HAP-1 (cell line): ENCODE measurements around the gene CD248.
A peak's percentile ranks its signal among the peaks of the same experiment; 100 is the strongest.
"Not testable (repeated sequence)": the region's sequence is repeated elsewhere in the genome, so short reads cannot be mapped to it uniquely, and the experiment has no call there.

ENCODE experiments used
- DNase-seq, 2 experiments: peaks; one replicate each; pipeline ENCODE4 v3.0.0-alpha.2; 2016 to 2020; ENCODE audit warnings: low spot score in 2 of 2
- H3K27me3 ChIP-seq: fragments of 250-450 bp; sonication (Bioruptor Pico); 2 replicates; pipeline ENCODE4 v1.5.1; 2020; ENCODE audit warnings: low read depth, mild to moderate bottlenecking, moderate library complexity
- H3K36me3 ChIP-seq: fragments of 250-450 bp; sonication (Bioruptor Pico); replicated peaks from 2 replicates; pipeline ENCODE4 v1.5.1; 2020; ENCODE audit warnings: mild to moderate bottlenecking
- H3K4me1 ChIP-seq: fragments of 250-450 bp; sonication (Bioruptor Pico); 2 replicates; pipeline ENCODE4 v1.5.1; 2020; ENCODE audit warnings: mild to moderate bottlenecking
- H3K4me3 ChIP-seq: fragments of 250-450 bp; sonication (Bioruptor Pico); 2 replicates; pipeline ENCODE4 v1.5.1; 2020; ENCODE audit warnings: mild to moderate bottlenecking, moderate library complexity
- H3K9me3 ChIP-seq: fragments of 250-450 bp; sonication (Bioruptor Pico); 2 replicates; pipeline ENCODE4 v1.5.1; 2020; ENCODE audit warnings: mild to moderate bottlenecking, moderate library complexity
- in situ Hi-C: fragments of 300-500 bp; cut with MboI; formaldehyde crosslinking; loops from 3 replicates; pipeline ENCODE4 v1.14.3; 2020; ENCODE audit warnings: low sequenced_read_pairs, inconsistent platforms, mixed read lengths

CD248 gene

DNA sequence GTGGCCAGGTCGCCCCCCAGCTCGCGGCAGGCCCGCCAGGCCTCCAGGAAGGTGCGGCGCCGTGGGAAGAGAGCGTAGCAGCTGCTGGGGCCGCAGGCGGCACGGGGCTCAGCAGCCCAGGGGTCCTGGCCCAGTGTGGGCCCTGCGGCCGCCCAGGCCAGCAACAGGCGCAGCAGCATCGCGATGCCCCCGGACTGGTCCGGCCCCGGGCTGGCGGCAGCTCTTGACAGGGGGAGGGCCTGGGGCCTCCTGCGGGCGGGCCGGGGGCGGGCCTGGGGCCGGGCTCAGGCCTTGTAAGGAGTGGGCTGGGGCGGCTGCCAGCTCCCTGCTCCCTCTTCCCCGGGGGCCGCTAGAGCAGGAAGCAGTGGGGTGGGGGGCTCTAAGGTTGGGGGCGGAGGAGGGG, at the start of gene CD248:
Gene CD248, minus strand, starts transcription at position 196 of the 403 bp plus-strand sequence. Its CDS starts 17 bp downstream, at position 179.
- DNase-seq: no peak
- H3K4me1 ChIP-seq: peaks cover 4% of the 10 kb centered on the region
- H3K9me3 ChIP-seq: no peaks in the 10 kb centered on the region; the same call in 1 of the 2 replicates
- H3K27me3 ChIP-seq: no peaks in the 10 kb centered on the region
- no peak within 1 kb of the TSS for H3K4me3 ChIP-seq
- H3K36me3 ChIP-seq: no peaks in the 10 kb centered on the region
- in situ Hi-C loops: no loop called here

- peaks cover 8% of the 10 kb centered on the region for H3K4me1 ChIP-seq
- no peaks in the 10 kb centered on the region for H3K9me3 ChIP-seq
- in situ Hi-C loops: no loop called here
- peaks cover 78% of the 10 kb centered on the region for H3K36me3 ChIP-seq
- DNase-seq: no peak
- no peaks in the 10 kb centered on the region for H3K27me3 ChIP-seq
- H3K4me3 ChIP-seq: no peak overlapping the region
These were observed 49.1 kb upstream of the CD248 start for GRCh38 chr11:66365711-66366619.

- no peak overlapping the region for H3K4me3 ChIP-seq
- H3K9me3 ChIP-seq: no peaks in the 10 kb centered on the region
- peaks cover 75% of the 10 kb centered on the region for H3K36me3 ChIP-seq
- in situ Hi-C loops: no loop called here
- no peaks in the 10 kb centered on the region for H3K27me3 ChIP-seq
- DNase-seq: no peak
- peaks cover 5% of the 10 kb centered on the region for H3K4me1 ChIP-seq
These were observed 48.3 kb upstream of the CD248 start for GRCh38 chr11:66365166-66365565.

DNA sequence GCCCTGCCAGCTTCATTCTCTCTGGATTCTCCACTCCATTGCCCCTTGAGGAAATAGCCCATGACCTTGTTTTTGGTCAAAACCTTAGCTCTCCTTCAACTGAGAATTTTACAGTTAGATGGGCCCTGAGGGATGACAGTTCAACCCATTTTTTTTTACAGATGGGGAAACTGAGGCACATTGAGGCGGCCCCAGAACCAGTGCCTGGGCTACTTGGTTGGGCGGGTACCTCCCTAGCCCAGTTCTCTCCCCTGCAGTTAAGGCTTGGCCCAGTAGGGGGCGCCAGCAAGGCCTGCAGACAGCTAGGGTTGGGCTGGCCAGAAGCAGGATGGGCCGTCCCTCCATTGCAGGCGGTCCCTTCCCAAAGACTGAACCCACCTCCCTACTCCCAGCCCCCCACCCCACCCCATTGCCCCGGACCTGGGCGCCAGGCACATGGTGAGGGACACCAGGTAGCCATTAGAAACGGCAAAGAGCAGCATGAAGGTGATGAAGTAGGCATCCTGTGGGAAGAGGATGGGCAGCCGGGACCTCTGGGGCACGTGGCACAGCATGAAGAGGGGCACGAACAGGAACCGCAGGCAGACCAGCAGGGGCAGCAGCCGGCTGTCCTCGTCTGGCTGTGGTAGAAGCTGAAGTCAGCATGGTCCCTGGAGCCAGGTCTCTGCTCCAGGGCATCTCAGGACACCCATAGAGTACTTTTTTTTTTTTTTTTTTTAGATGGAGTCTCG, 47.1 kb upstream of the CD248 start:
- Histone ChIP-seq H3K4me1 (no peaks in the 10 kb centered on the region), H3K36me3 (peaks cover 65% of the 10 kb centered on the region), H3K27me3 (no peaks in the 10 kb centered on the region), H3K9me3 (no peaks in the 10 kb centered on the region), H3K4me3 (no peak overlapping the region)
- peak in 1 of 2 experiments; percentile 90 for DNase-seq
- in situ Hi-C loops: no loop called here

DNA sequence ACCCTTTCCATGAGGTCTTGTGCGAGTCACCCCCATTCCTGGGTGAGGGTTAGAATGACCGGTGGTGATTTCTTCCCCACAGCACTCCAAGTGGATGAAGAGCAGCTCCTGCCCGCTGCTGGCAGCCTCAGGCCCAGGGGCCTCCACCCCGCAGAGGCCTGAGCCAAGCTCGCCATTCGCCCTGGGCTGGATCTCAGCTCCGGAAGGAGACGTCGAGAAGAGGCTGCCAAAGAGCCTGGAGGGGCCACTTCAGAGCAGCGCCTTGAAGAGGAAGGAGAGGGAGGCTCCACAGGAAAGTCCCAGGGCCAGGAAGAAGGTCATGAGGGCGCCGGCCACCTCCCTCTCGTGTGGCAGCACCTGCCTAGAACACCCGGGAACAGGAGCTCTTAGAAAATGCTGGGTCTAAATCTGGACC, 46.4 kb upstream of the CD248 start:
- Histone ChIP-seq H3K27me3 (no peaks in the 10 kb centered on the region), H3K4me3 (no peak overlapping the region), H3K36me3 (peaks cover 58% of the 10 kb centered on the region), H3K4me1 (no peaks in the 10 kb centered on the region), H3K9me3 (no peaks in the 10 kb centered on the region)
- no peak for DNase-seq
- in situ Hi-C loops: no loop called here

GRCh38 chr11:66362481-66363147, 45.8 kb upstream of the CD248 start:
- Histone ChIP-seq H3K4me1 (no peaks in the 10 kb centered on the region), H3K36me3 (peaks cover 53% of the 10 kb centered on the region), H3K9me3 (no peaks in the 10 kb centered on the region), H3K4me3 (no peak overlapping the region), H3K27me3 (no peaks in the 10 kb centered on the region)
- in situ Hi-C loops: no loop called here
- DNase-seq: no peak

GRCh38 chr11:66361502-66361941, 44.7 kb upstream of the CD248 start:
- Histone ChIP-seq H3K9me3 (no peaks in the 10 kb centered on the region), H3K36me3 (peaks cover 42% of the 10 kb centered on the region), H3K4me3 (no peak overlapping the region), H3K27me3 (no peaks in the 10 kb centered on the region), H3K4me1 (no peaks in the 10 kb centered on the region)
- in situ Hi-C loops: no loop called here
- DNase-seq: no peak

- H3K4me1 ChIP-seq: no peaks in the 10 kb centered on the region
- H3K9me3 ChIP-seq: no peaks in the 10 kb centered on the region
- H3K27me3 ChIP-seq: no peaks in the 10 kb centered on the region
- DNase-seq: no peak
- peaks cover 32% of the 10 kb centered on the region for H3K36me3 ChIP-seq
- in situ Hi-C loops: no loop called here
- no peak overlapping the region for H3K4me3 ChIP-seq
These were observed 43.7 kb upstream of the CD248 start for GRCh38 chr11:66360406-66361073.

DNA sequence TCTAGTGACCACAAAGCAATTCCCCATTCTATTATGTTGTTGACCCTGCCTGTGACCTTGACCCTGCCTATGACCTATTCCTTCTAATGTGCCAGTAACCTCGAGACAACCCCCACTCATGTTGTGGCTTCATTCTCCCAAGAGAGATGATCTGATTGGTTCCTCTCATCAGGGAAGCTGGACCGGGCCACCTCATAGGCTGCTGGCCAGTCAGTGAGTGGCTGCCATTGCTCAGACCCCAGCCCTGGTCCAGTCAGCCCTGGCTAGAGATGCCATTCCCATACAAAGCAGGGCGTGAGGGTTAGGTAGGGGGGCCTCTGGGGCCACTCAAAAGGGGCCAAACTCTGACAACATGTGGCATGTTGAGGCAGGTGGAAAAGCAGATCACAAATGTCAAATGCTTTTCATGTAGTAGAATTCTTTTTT, 42.8 kb upstream of the CD248 start:
- H3K9me3 ChIP-seq: no peaks in the 10 kb centered on the region
- no peaks in the 10 kb centered on the region for H3K27me3 ChIP-seq
- no peak for DNase-seq

DNA sequence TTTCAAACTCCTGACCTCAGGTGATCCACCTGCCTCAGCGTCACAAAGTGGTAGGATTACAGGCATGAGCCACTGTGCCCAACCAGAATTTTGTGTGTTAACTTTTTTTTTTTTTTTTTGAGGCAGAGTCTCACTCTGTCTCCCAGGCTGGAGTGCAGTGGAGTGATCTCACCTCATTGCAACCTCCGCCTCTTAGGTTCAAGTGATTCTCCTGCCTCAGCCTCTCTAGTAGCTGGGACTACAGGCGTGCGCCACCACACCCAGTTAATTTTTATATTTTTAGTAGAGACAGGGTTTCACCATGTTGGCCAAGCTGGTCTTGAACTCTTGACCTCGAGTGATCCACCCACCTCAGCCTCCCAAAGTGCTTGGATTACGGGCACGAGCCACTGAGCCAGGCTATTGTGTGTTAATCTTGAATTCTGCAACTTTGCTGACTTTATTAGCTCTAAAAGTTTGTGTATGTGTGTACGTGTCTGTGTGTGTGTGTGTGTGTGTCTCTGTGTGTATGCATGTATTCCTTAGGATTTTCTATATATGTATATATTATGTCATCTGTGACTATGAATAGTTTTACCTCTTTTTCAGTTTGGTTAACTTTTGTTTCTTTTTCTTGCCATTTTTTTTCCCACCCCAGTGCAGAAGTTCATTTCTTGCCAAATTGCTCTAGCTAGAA, 33.9 kb upstream of the CD248 start:
- H3K36me3 ChIP-seq: not testable (repeated sequence)

More for the DNA sequence above, 42.8 kb upstream of the CD248 start:
- Histone ChIP-seq H3K4me1 (no peaks in the 10 kb centered on the region), H3K36me3 (peaks cover 23% of the 10 kb centered on the region), H3K4me3 (no peak overlapping the region)
- in situ Hi-C loops: no loop called here

GRCh38 chr11:66349084-66349386, 32.2 kb upstream of the CD248 start:
- peaks cover 19% of the 10 kb centered on the region for H3K4me1 ChIP-seq
- no peaks in the 10 kb centered on the region for H3K27me3 ChIP-seq
- no peak for DNase-seq
- in situ Hi-C loops: no loop called here
- H3K9me3 ChIP-seq: no peaks in the 10 kb centered on the region
- H3K36me3 ChIP-seq: peaks cover 6% of the 10 kb centered on the region; the same call in 1 of the 2 replicates
- no peak overlapping the region for H3K4me3 ChIP-seq

More for the DNA sequence above, 33.9 kb upstream of the CD248 start:
- DNase-seq, H3K4me3 ChIP-seq, H3K9me3 ChIP-seq, H3K27me3 ChIP-seq, in situ Hi-C loops: not testable (repeated sequence)
- peaks cover 10% of the 10 kb centered on the region for H3K4me1 ChIP-seq

GRCh38 chr11:66347425-66348276, 30.8 kb upstream of the CD248 start, which contains the start of gene B4GAT1:
Gene B4GAT1, minus strand, starts transcription at chr11:66347629. Its CDS starts 84 bp downstream, at chr11:66347545.
- H3K36me3 ChIP-seq: peaks cover 10% of the 10 kb centered on the region
- H3K9me3 ChIP-seq: no peaks in the 10 kb centered on the region
- H3K27me3 ChIP-seq: no peaks in the 10 kb centered on the region
- DNase-seq: peak; percentile 68 to 90
- peaks cover 19% of the 10 kb centered on the region for H3K4me1 ChIP-seq
- in situ Hi-C loops: no loop called here
- H3K4me3 ChIP-seq: peak within 1 kb of the TSS; percentile 68
